Keratinocyte (primary cell): ENCODE measurements around the gene KBTBD7. TPM values are rescaled to one million over a fixed set of nuclear protein-coding genes. Genes with fewer than 3 reads are reported as not detected.

Experiments used
- DNase-seq: peaks from one replicate; pipeline ENCODE4 v3.0.0-alpha.2; 2011; ENCODE audit warnings: low read depth, missing footprints, low spot score
- FAIRE-seq: peaks from 2 replicates; lab custom pipeline; 2011; peaks lifted over from hg19 to GRCh38; lab: Jason Lieb, UNC
- H2AFZ ChIP-seq: 2 replicates; pipeline ENCODE4 v1.6.0; 2012; ENCODE audit warnings: low read length, control low read depth, inconsistent platforms; ENCODE audit not compliant: control insufficient read depth
- H3K27ac ChIP-seq: 2 replicates; pipeline ENCODE4 v1.5.1; 2011; ENCODE audit warnings: low read length; ENCODE audit not compliant: control insufficient read depth, insufficient read depth
- H3K27me3 ChIP-seq: 3 replicates; pipeline ENCODE4 v1.6.0; 2011; ENCODE audit warnings: low read length; ENCODE audit not compliant: control insufficient read depth, insufficient read depth; ENCODE audit errors: extremely low read depth
- H3K36me3 ChIP-seq, 2 experiments: 2 replicates in 1 of 2; 3 replicates in 1 of 2; pipeline ENCODE4 v1.5.1; 2011; ENCODE audit warnings: low read length in 2 of 2, mild to moderate bottlenecking in 1 of 2; ENCODE audit not compliant: control insufficient read depth in 2 of 2, insufficient read depth in 2 of 2; ENCODE audit errors: extremely low read depth in 1 of 2
- H3K4me1 ChIP-seq: 3 replicates; pipeline ENCODE4 v1.5.1; 2011; ENCODE audit warnings: low read length; ENCODE audit not compliant: control insufficient read depth, insufficient read depth; ENCODE audit errors: extremely low read depth
- H3K4me2 ChIP-seq: 3 replicates; pipeline ENCODE4 v1.6.0; 2011; ENCODE audit warnings: low read depth, low read length; ENCODE audit not compliant: control insufficient read depth, insufficient read depth; ENCODE audit errors: extremely low read depth
- H3K4me3 ChIP-seq, 3 experiments: fragments of 200-600 bp in 1 of 3; sonication (generic) in 1 of 3; 2 replicates in 2 of 3; 3 replicates in 1 of 3; pipeline ENCODE4 v1.5.1; 2011 to 2016; ENCODE audit warnings: low read length in 3 of 3, mild to moderate bottlenecking in 3 of 3, control low read depth in 2 of 3, inconsistent platforms in 1 of 3, low read depth in 1 of 3, mixed read lengths in 1 of 3, mixed run types in 1 of 3, moderate library complexity in 1 of 3; ENCODE audit not compliant: control insufficient read depth in 2 of 3, insufficient read depth in 2 of 3; ENCODE audit errors: extremely low read depth in 1 of 3
- H3K79me2 ChIP-seq: 2 replicates; pipeline ENCODE4 v1.6.0; 2012; ENCODE audit warnings: low read length; ENCODE audit not compliant: control insufficient read depth, insufficient read depth
- H3K9ac ChIP-seq: 3 replicates; pipeline ENCODE4 v1.6.0; 2011; ENCODE audit warnings: low read length; ENCODE audit not compliant: control insufficient read depth, insufficient read depth; ENCODE audit errors: extremely low read depth
- H3K9me1 ChIP-seq: 3 replicates; pipeline ENCODE4 v1.6.0; 2011; ENCODE audit warnings: low read length; ENCODE audit not compliant: control insufficient read depth, insufficient read depth; ENCODE audit errors: extremely low read depth
- H3K9me3 ChIP-seq: 2 replicates; pipeline ENCODE4 v1.5.1; 2012; ENCODE audit warnings: low read depth, low read length; ENCODE audit not compliant: control insufficient read depth
- H4K20me1 ChIP-seq: 3 replicates; pipeline ENCODE4 v1.6.0; 2011; ENCODE audit warnings: low read length; ENCODE audit not compliant: control insufficient read depth, insufficient read depth; ENCODE audit errors: extremely low read depth
- CTCF ChIP-seq, 3 experiments: IDR thresholded peaks in 1 of 3; conservative IDR thresholded peaks in 1 of 3; optimal IDR thresholded peaks in 1 of 3; 2 replicates in 2 of 3; 3 replicates in 1 of 3; pipeline versions ENCODE3 to v1.5.1; 2011; ENCODE audit warnings: low read length in 3 of 3, mild to moderate bottlenecking in 3 of 3, moderate library complexity in 2 of 3, control low read depth in 1 of 3, inconsistent platforms in 1 of 3; ENCODE audit not compliant: insufficient read depth in 2 of 3; ENCODE audit errors: extremely low read depth in 1 of 3
- EZH2 ChIP-seq: IDR thresholded peaks from one replicate; pipeline ENCODE4 v1.6.1; 2012; ENCODE audit warnings: inconsistent platforms, mild to moderate bottlenecking, low read length, moderate library complexity
- dilution Hi-C: fragments of 300-500 bp; cut with MboI; formaldehyde crosslinking; loops from one replicate; pipeline ENCODE4 v1.7.0; 2020; ENCODE audit warnings: low sequenced_read_pairs; ENCODE audit not compliant: extremely low pct_ligation_motif_present
- polyA plus RNA-seq, 5 experiments: library from polyadenylated mRNA; depleted of rRNA in 3 of 5; stranded (reverse) in 3 of 5; stranded (forward) in 1 of 5; unstranded in 1 of 5; fragments of >200 nt; gene quantifications; 1 replicate in 1 of 5; 2 replicates in 3 of 5; 3 replicates in 1 of 5; pipeline versions ENCODE4 v1.2.1 to v1.2.3, GENCODE V29; 2011 to 2012; ENCODE audit warnings: missing spikeins in 2 of 5, low read depth in 1 of 5, low replicate concordance in 1 of 5

The KBTBD7 gene
- polyA plus RNA-seq, 1 donor (not counting 4 experiments of a cell fraction or from before 2014, with no cell fraction given), result 2.8 TPM

GRCh38 chr13:41186481-41186880, 7.9 kb downstream of the KBTBD7 start:
- Histone ChIP-seq H3K4me1 (peaks cover 7% of the 10 kb centered on the region), H3K27ac (no peak overlapping the region), H3K36me3 (no peaks in the 10 kb centered on the region), H3K27me3 (no peaks in the 10 kb centered on the region), H3K4me3 (no peak overlapping the region), H3K4me2 (no peak overlapping the region), H2AFZ (no peak overlapping the region), H3K9me3 (no peaks in the 10 kb centered on the region), H3K9me1 (no peaks in the 10 kb centered on the region), H3K79me2 (no peaks in the 10 kb centered on the region), H3K9ac (no peak overlapping the region), H4K20me1 (no peaks in the 10 kb centered on the region)
- no peak for TF ChIP-seq EZH2
- no peak for TF ChIP-seq CTCF (optimal IDR thresholded peaks at IDR 0.05 in 1 of 3, IDR thresholded peaks at IDR 0.05 in 1 of 3, conservative IDR thresholded peaks at IDR 0.05 in 1 of 3; ENCODE audit: extremely low read depth in 1 of 3, insufficient read depth in 2 of 3, low read length in 3 of 3)
- FAIRE-seq (no peak), DNase-seq (no peak)
- dilution Hi-C loops, result no loop called here

DNA sequence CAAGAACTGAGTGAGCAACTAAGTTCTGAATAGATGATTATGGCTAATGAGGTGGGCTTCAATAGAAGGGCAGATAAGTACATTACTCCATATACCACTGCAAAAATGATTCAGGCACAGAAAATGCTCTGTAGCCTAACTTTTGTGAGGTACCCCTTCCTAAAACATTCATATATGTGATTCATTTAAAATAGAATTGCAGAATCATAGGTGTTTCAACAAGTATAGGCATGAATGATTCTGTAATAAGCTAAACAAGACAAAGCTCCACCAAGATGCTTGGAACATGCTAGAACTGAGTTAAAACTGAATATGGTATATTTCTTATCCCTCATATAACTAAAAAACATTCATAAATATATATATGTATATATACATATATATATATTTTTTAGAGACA, 12.1 kb downstream of the KBTBD7 start:
- TF ChIP-seq CTCF (optimal IDR thresholded peaks at IDR 0.05 in 1 of 3, IDR thresholded peaks at IDR 0.05 in 1 of 3, conservative IDR thresholded peaks at IDR 0.05 in 1 of 3; ENCODE audit: extremely low read depth in 1 of 3, insufficient read depth in 2 of 3, low read length in 3 of 3) (no peak), EZH2 (no peak)
- no peaks in the 10 kb centered on the region for H3K79me2 ChIP-seq
- no peaks in the 10 kb centered on the region for H4K20me1 ChIP-seq
- no peak overlapping the region for H3K4me3 ChIP-seq
- no peaks in the 10 kb centered on the region for H3K36me3 ChIP-seq
- no peak for DNase-seq
- H3K9me3 ChIP-seq, result no peaks in the 10 kb centered on the region
- H3K4me2 ChIP-seq, result no peak overlapping the region
- FAIRE-seq, result peak; percentile 44
- H3K9ac ChIP-seq, result no peak overlapping the region
- no peaks in the 10 kb centered on the region for H3K9me1 ChIP-seq
- dilution Hi-C loops, result no loop called here
- H2AFZ ChIP-seq, result no peak overlapping the region
- H3K27ac ChIP-seq, result no peak overlapping the region
- H3K4me1 ChIP-seq, result peaks cover 13% of the 10 kb centered on the region
- no peaks in the 10 kb centered on the region for H3K27me3 ChIP-seq
